ENCODE results near the gene HOXC12.

HOXC12 gene

DNA sequence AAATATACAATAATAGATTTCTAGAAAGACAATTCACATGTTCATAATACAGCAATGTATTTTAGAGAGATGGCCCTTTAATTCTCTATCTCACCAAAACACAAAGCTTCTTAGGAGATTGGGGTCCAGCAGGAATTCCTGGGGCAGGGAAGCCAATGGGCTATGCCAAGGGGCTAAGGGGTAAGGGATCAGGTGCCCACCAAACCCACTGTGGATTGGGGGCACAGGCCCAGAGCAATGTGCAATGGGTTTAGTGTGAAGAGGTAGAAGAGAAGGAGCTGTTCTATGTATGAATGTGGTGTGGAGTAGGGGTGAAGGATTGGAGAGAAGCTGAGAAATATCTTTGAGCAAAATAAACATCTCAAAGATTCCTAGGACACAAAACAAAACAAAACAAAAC lies 13.5 kb upstream of the HOXC12 start:
- TF ChIP-seq TAF1 (IDR thresholded peaks at IDR 0.05; ENCODE audit: low read depth), result no peak
- TF ChIP-seq CREB1 (IDR thresholded peaks at IDR 0.05; ENCODE audit: low read depth), result no peak
- TF ChIP-seq EP300 (IDR thresholded peaks at IDR 0.05; ENCODE audit: borderline replicate concordance), result no peak
- no peak for TF ChIP-seq USF1 (IDR thresholded peaks at IDR 0.05)
- TF ChIP-seq ZBTB7A (IDR thresholded peaks at IDR 0.05; ENCODE audit: low read depth), result no peak
- no peak for TF ChIP-seq CEBPB (IDR thresholded peaks at IDR 0.05)
- TF ChIP-seq, protein P1, sequence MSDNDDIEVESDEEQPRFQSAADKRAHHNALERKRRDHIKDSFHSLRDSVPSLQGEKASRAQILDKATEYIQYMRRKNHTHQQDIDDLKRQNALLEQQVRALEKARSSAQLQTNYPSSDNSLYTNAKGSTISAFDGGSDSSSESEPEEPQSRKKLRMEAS (IDR thresholded peaks at IDR 0.05), result no peak
- TF ChIP-seq YY1 (IDR thresholded peaks at IDR 0.05; ENCODE audit: low read depth), result no peak
- no peak for TF ChIP-seq RAD21 (IDR thresholded peaks at IDR 0.05; ENCODE audit: low read depth)
- TF ChIP-seq, protein P2, sequence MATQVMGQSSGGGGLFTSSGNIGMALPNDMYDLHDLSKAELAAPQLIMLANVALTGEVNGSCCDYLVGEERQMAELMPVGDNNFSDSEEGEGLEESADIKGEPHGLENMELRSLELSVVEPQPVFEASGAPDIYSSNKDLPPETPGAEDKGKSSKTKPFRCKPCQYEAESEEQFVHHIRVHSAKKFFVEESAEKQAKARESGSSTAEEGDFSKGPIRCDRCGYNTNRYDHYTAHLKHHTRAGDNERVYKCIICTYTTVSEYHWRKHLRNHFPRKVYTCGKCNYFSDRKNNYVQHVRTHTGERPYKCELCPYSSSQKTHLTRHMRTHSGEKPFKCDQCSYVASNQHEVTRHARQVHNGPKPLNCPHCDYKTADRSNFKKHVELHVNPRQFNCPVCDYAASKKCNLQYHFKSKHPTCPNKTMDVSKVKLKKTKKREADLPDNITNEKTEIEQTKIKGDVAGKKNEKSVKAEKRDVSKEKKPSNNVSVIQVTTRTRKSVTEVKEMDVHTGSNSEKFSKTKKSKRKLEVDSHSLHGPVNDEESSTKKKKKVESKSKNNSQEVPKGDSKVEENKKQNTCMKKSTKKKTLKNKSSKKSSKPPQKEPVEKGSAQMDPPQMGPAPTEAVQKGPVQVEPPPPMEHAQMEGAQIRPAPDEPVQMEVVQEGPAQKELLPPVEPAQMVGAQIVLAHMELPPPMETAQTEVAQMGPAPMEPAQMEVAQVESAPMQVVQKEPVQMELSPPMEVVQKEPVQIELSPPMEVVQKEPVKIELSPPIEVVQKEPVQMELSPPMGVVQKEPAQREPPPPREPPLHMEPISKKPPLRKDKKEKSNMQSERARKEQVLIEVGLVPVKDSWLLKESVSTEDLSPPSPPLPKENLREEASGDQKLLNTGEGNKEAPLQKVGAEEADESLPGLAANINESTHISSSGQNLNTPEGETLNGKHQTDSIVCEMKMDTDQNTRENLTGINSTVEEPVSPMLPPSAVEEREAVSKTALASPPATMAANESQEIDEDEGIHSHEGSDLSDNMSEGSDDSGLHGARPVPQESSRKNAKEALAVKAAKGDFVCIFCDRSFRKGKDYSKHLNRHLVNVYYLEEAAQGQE (IDR thresholded peaks at IDR 0.05; ENCODE audit: low read depth), result no peak
- no peak for TF ChIP-seq TCF12 (IDR thresholded peaks at IDR 0.05; ENCODE audit: low read depth)
- no peak for TF ChIP-seq TEAD4 (IDR thresholded peaks at IDR 0.05)
- no peak for TF ChIP-seq EGR1 (IDR thresholded peaks at IDR 0.05)
- no peak for TF ChIP-seq FOXM1 (IDR thresholded peaks at IDR 0.05; ENCODE audit: borderline replicate concordance, low read depth)

DNA sequence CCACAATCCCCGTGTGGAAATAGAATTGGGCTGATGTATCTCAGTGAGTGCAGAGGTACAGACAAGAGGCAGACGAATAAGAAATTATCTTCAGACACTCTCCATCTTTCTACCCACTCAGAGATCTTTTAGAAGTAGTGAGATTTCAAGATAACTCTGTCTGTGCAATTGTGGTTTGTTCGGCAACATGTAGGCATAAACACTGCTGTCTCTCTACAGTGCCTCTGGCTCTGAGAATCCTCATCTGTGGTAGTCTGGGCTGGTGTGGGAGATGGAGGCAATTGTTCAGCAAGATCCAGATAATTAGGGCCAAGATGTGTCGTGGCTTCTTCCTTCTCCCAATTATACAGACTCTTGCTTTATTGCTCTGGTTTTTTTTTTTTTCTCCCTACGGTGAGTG lies 13.0 kb upstream of the HOXC12 start:
- TF ChIP-seq ZBTB7A (IDR thresholded peaks at IDR 0.05; ENCODE audit: low read depth) (no peak), TAF1 (IDR thresholded peaks at IDR 0.05; ENCODE audit: low read depth) (no peak), EGR1 (IDR thresholded peaks at IDR 0.05) (no peak), CREB1 (IDR thresholded peaks at IDR 0.05; ENCODE audit: low read depth) (no peak), RAD21 (IDR thresholded peaks at IDR 0.05; ENCODE audit: low read depth) (no peak), TEAD4 (IDR thresholded peaks at IDR 0.05) (no peak)
- TF ChIP-seq, protein P2 (IDR thresholded peaks at IDR 0.05; ENCODE audit: low read depth), result no peak

GRCh38 chr12:53942467-53942997 lies 12.2 kb upstream of the HOXC12 start:
- TF ChIP-seq, protein P2 (IDR thresholded peaks at IDR 0.05; ENCODE audit: low read depth), result no peak
- no peak for TF ChIP-seq CREB1 (IDR thresholded peaks at IDR 0.05; ENCODE audit: low read depth)

DNA sequence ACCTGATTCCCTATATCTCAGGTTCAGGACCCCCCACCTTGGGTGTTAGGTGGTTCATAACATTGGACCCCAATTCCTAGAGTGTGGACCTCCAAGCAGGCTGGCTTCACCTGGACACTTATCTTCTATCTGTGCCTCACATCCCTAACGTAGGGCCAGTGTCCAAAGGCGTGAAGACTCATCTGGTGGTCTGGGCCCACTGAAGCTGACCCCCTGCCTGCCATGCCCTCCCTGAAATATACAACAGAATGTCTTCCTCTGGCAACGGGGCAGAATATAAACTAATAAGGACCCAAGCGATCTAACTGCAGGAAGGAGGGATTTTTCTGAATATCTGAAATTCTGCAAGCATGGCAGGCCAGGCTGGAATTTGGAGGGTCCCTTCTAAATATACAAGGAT lies 10.5 kb upstream of the HOXC12 start:
- TF ChIP-seq RAD21 (IDR thresholded peaks at IDR 0.05; ENCODE audit: low read depth) (no peak), EGR1 (IDR thresholded peaks at IDR 0.05) (no peak), YY1 (IDR thresholded peaks at IDR 0.05; ENCODE audit: low read depth) (no peak), TCF12 (IDR thresholded peaks at IDR 0.05; ENCODE audit: low read depth) (no peak), TAF1 (IDR thresholded peaks at IDR 0.05; ENCODE audit: low read depth) (no peak), NFIC (IDR thresholded peaks at IDR 0.05) (no peak), ZBTB7A (IDR thresholded peaks at IDR 0.05; ENCODE audit: low read depth) (no peak), TEAD4 (IDR thresholded peaks at IDR 0.05) (no peak), FOXM1 (IDR thresholded peaks at IDR 0.05; ENCODE audit: borderline replicate concordance, low read depth) (no peak)
- TF ChIP-seq, protein P2 (IDR thresholded peaks at IDR 0.05; ENCODE audit: low read depth), result no peak
